ENCODE data around the gene WNT3A.

WNT3A gene

DNA sequence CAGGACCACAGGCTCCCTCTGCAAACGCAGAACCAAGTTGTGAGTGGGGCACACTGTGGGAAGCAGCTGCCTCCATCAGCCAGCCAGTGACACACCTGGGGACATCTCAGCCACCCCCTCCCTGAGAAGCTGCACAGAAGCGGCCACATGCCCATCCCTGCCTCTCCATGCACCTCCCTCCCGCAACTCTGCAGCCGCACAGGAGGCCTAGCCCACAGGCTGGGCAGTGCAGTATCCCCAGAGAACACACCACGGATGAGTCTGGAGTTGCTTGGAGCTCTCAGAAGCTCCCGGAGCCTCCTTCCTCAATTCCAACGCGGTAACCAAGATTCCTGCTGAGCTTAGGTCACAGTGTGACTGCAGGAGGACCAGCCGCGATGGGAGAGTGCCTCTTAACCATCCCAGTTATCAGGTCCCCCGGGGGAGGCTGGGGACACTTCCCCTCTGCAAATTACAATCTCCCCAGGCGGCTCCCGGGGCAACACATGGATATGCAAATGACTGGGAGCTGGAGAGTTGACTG is 1.2 kb upstream of the WNT3A start:
- Histone ChIP-seq H3K27me3 (ENCODE audit: insufficient read depth, low read length) (no peaks in the 10 kb centered on the region), H3K27ac (ENCODE audit: low read depth, low read length, poor library complexity, severe bottlenecking) (no peak overlapping the region), H3F3A (ENCODE audit: insufficient read depth, low read length) (no peaks in the 10 kb centered on the region), H3K4me3 (ENCODE audit: low read depth, low read length, poor library complexity, severe bottlenecking) (no peak overlapping the region), H3K4me2 (ENCODE audit: low read length) (no peak overlapping the region), H3K9ac (ENCODE audit: low read length) (no peak overlapping the region), H3K79me2 (ENCODE audit: insufficient read depth, low read length) (no peaks in the 10 kb centered on the region), H4K20me1 (ENCODE audit: insufficient read depth, low read length) (no peaks in the 10 kb centered on the region), H2AFZ (ENCODE audit: low read length) (no peak overlapping the region), H3K9me2 (ENCODE audit: low read depth, low read length) (no peaks in the 10 kb centered on the region), H3K4me1 (ENCODE audit: insufficient read depth, low read length, severe bottlenecking) (peaks cover 3% of the 10 kb centered on the region), H3K9me3 (ENCODE audit: low read length) (no peaks in the 10 kb centered on the region), H3K36me3 (ENCODE audit: insufficient read depth, low read length) (no peaks in the 10 kb centered on the region)
- TF ChIP-seq EZH2 (IDR thresholded peaks at IDR 0.05; ENCODE audit: borderline replicate concordance, low read length) = no peak

GRCh38 chr1:228006034-228006785 is 588 bp upstream of the WNT3A start:
- no peak for TF ChIP-seq EZH2 (IDR thresholded peaks at IDR 0.05; ENCODE audit: borderline replicate concordance, low read length)
- TF ChIP-seq, protein P1, sequence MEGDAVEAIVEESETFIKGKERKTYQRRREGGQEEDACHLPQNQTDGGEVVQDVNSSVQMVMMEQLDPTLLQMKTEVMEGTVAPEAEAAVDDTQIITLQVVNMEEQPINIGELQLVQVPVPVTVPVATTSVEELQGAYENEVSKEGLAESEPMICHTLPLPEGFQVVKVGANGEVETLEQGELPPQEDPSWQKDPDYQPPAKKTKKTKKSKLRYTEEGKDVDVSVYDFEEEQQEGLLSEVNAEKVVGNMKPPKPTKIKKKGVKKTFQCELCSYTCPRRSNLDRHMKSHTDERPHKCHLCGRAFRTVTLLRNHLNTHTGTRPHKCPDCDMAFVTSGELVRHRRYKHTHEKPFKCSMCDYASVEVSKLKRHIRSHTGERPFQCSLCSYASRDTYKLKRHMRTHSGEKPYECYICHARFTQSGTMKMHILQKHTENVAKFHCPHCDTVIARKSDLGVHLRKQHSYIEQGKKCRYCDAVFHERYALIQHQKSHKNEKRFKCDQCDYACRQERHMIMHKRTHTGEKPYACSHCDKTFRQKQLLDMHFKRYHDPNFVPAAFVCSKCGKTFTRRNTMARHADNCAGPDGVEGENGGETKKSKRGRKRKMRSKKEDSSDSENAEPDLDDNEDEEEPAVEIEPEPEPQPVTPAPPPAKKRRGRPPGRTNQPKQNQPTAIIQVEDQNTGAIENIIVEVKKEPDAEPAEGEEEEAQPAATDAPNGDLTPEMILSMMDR (IDR thresholded peaks at IDR 0.05; ENCODE audit: low read length) = no peak
- H3K9me3 ChIP-seq (ENCODE audit: low read length) = no peaks in the 10 kb centered on the region
- H3K27ac ChIP-seq (ENCODE audit: low read depth, low read length, poor library complexity, severe bottlenecking) = no peak overlapping the region
- peaks cover 3% of the 10 kb centered on the region for H3K4me1 ChIP-seq (ENCODE audit: insufficient read depth, low read length, severe bottlenecking)
- H3K4me2 ChIP-seq (ENCODE audit: low read length) = no peak overlapping the region
- no peaks in the 10 kb centered on the region for H3K79me2 ChIP-seq (ENCODE audit: insufficient read depth, low read length)
- no peak overlapping the region for H3K4me3 ChIP-seq (ENCODE audit: low read depth, low read length, poor library complexity, severe bottlenecking)
- no peaks in the 10 kb centered on the region for H3F3A ChIP-seq (ENCODE audit: insufficient read depth, low read length)
- H3K36me3 ChIP-seq (ENCODE audit: insufficient read depth, low read length) = no peaks in the 10 kb centered on the region
- no peak overlapping the region for H3K9ac ChIP-seq (ENCODE audit: low read length)
- no peaks in the 10 kb centered on the region for H3K9me2 ChIP-seq (ENCODE audit: low read depth, low read length)
- H3K27me3 ChIP-seq (ENCODE audit: insufficient read depth, low read length) = no peaks in the 10 kb centered on the region
- H4K20me1 ChIP-seq (ENCODE audit: insufficient read depth, low read length) = no peaks in the 10 kb centered on the region
- H2AFZ ChIP-seq (ENCODE audit: low read length) = no peak overlapping the region

DNA sequence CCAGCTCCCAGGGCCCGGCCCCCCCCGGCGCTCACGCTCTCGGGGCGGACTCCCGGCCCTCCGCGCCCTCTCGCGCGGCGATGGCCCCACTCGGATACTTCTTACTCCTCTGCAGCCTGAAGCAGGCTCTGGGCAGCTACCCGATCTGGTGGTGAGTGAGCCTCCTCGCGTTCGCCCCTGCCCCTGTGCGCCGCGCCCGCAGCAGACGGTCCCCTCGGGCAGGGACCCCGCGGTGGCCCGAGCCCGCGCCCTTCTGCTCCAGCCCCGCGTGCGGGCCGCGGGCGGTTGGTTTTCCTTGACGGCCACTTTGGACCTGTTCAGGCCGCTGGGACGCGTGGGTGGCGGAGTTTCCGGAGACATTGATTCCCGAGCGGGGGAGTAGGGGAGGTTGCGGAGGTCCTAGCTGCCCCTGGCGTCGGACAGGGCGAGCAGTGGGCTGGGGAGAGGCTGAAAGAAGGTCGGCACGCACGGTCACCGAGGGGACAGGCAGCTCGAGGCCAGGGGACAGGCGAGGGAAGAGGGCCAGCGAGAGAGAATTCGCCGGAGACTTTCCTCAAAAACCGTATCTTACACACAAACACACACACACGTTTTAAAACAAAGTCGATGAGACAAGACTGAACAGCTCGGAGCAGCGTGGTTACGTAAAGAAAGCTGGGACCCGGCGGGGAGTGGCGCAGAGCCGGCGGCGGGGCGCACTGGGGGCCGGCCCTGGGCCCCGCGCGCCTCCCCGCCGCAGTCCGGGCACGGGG is 427 bp downstream of the WNT3A start:
- Histone ChIP-seq H3K4me1 (ENCODE audit: insufficient read depth, low read length, severe bottlenecking) (peaks cover 3% of the 10 kb centered on the region), H3K4me2 (ENCODE audit: low read length) (no peak overlapping the region), H3K9me3 (ENCODE audit: low read length) (no peaks in the 10 kb centered on the region), H2AFZ (ENCODE audit: low read length) (no peak overlapping the region), H3K36me3 (ENCODE audit: insufficient read depth, low read length) (no peaks in the 10 kb centered on the region), H3F3A (ENCODE audit: insufficient read depth, low read length) (no peaks in the 10 kb centered on the region), H3K27me3 (ENCODE audit: insufficient read depth, low read length) (no peaks in the 10 kb centered on the region), H3K79me2 (ENCODE audit: insufficient read depth, low read length) (no peaks in the 10 kb centered on the region), H3K4me3 (ENCODE audit: low read depth, low read length, poor library complexity, severe bottlenecking) (no peak overlapping the region), H3K9me2 (ENCODE audit: low read depth, low read length) (no peaks in the 10 kb centered on the region), H4K20me1 (ENCODE audit: insufficient read depth, low read length) (no peaks in the 10 kb centered on the region), H3K9ac (ENCODE audit: low read length) (no peak overlapping the region), H3K27ac (ENCODE audit: low read depth, low read length, poor library complexity, severe bottlenecking) (no peak overlapping the region)
- no peak for TF ChIP-seq EZH2 (IDR thresholded peaks at IDR 0.05; ENCODE audit: borderline replicate concordance, low read length)
- TF ChIP-seq, protein P1 (IDR thresholded peaks at IDR 0.05; ENCODE audit: low read length) = no peak

All from OCI-LY1 (cell line).